GM21737 (cell line): Measurements from ENCODE around the gene ZNF674.
A peak's percentile ranks its signal among the peaks of the same experiment; 100 is the strongest.
"Not testable (repeated sequence)": the region's sequence is repeated elsewhere in the genome, so short reads cannot be mapped to it uniquely, and the experiment has no call there.

Experiments used
- ATAC-seq: cut with Tn5 transposase; IDR thresholded peaks from one replicate; pipeline ENCODE4 v1.9.1; 2021; ENCODE audit warnings: mild to moderate bottlenecking, moderate library complexity; ENCODE audit not compliant: unreplicated experiment

The ZNF674 gene

GRCh38 chrX:46478634-46479033 lies 66.6 kb downstream of the ZNF674 start:
- ATAC-seq = not testable (repeated sequence)

- no peak for ATAC-seq
Measured at GRCh38 chrX:46477435-46477834, 67.8 kb downstream of the ZNF674 start.

GRCh38 chrX:46465203-46465602 lies 80.0 kb downstream of the ZNF674 start:
- ATAC-seq = no peak

- no peak for ATAC-seq
Measured at GRCh38 chrX:46463682-46464081, 81.5 kb downstream of the ZNF674 start.

GRCh38 chrX:46461660-46462191 lies 83.5 kb downstream of the ZNF674 start:
- peak; percentile 90 for ATAC-seq

GRCh38 chrX:46460801-46461659 lies 84.2 kb downstream of the ZNF674 start:
- not testable (repeated sequence) for ATAC-seq

- no peak for ATAC-seq
Measured at GRCh38 chrX:46459603-46460002, 85.6 kb downstream of the ZNF674 start.

GRCh38 chrX:46456125-46456922 lies 88.9 kb downstream of the ZNF674 start:
- ATAC-seq = no peak
